Astrocyte of the hippocampus (primary cell): ENCODE data around the gene PSD2.

Experiments used
- DNase-seq: peaks from one replicate; pipeline ENCODE4 v3.0.0; 2011; ENCODE audit warnings: low read depth, low spot score

Gene PSD2

GRCh38 chr5:139810341-139811273 lies 15.0 kb downstream of the PSD2 start:
- DNase-seq, result no peak

GRCh38 chr5:139811274-139811607 lies 15.6 kb downstream of the PSD2 start:
- no peak for DNase-seq

GRCh38 chr5:139812323-139812722 lies 16.7 kb downstream of the PSD2 start:
- no peak for DNase-seq

- no peak for DNase-seq
Measured at GRCh38 chr5:139812836-139813805, 17.5 kb downstream of the PSD2 start.

- DNase-seq, result no peak
Measured at GRCh38 chr5:139814191-139814601, 18.6 kb downstream of the PSD2 start.

- no peak for DNase-seq
Measured at GRCh38 chr5:139814704-139815280, 19.2 kb downstream of the PSD2 start.

GRCh38 chr5:139816566-139816965 lies 21.0 kb downstream of the PSD2 start:
- DNase-seq, result no peak

- no peak for DNase-seq
Measured at GRCh38 chr5:139817362-139817761, 21.8 kb downstream of the PSD2 start.

GRCh38 chr5:139817970-139818369 lies 22.4 kb downstream of the PSD2 start:
- DNase-seq, result no peak

- no peak for DNase-seq
Measured at GRCh38 chr5:139820130-139820529, 24.5 kb downstream of the PSD2 start.

- DNase-seq, result no peak
Measured at GRCh38 chr5:139820606-139821005, 25.0 kb downstream of the PSD2 start.

- DNase-seq, result no peak
Measured at GRCh38 chr5:139821806-139822552, 26.4 kb downstream of the PSD2 start.

- DNase-seq, result no peak
Measured at GRCh38 chr5:139822553-139823425, 27.2 kb downstream of the PSD2 start.

GRCh38 chr5:139823757-139824355 lies 28.2 kb downstream of the PSD2 start:
- DNase-seq, result no peak

- DNase-seq, result no peak
Measured at GRCh38 chr5:139825690-139826089, 30.1 kb downstream of the PSD2 start.

- DNase-seq, result no peak
Measured at GRCh38 chr5:139828207-139828895, 32.7 kb downstream of the PSD2 start.

GRCh38 chr5:139829471-139829870 lies 33.9 kb downstream of the PSD2 start:
- no peak for DNase-seq

- no peak for DNase-seq
Measured at GRCh38 chr5:139831624-139832023, 36.0 kb downstream of the PSD2 start.

- no peak for DNase-seq
Measured at GRCh38 chr5:139833525-139833924, 37.9 kb downstream of the PSD2 start.
